ENCODE data around the gene C2orf15. TPM values are rescaled to one million over a fixed set of nuclear protein-coding genes. Genes with fewer than 3 reads are reported as not detected.

Gene C2orf15
- total and polyA plus RNA-seq, 12 donors, result 0.03 to 0.30 (median 0.25) TPM; not detected in 8

GRCh38 chr2:99150706-99151105 is 9.2 kb downstream of the C2orf15 start:
- TF ChIP-seq CTCF (IDR thresholded peaks at IDR 0.05), result no peak
- H3K27me3 ChIP-seq, result no peaks in the 10 kb centered on the region
- peaks cover 0 to 20% (median 12%) of the 10 kb centered on the region in 9 donors for H3K4me1 ChIP-seq
- no peak overlapping the region for H3K4me3 ChIP-seq
- H3K9me3 ChIP-seq, result no peaks in the 10 kb centered on the region
- no peak overlapping the region for H3K27ac ChIP-seq
- intact Hi-C loops (cut with DNase I), result no loop called here
- DNase-seq, result no peak
- WGBS, 2 donors, result 87 to 91% methylated on average over 1 of the region's 1 CpG
- ATAC-seq, result no peak
- H3K36me3 ChIP-seq, result no peaks in the 10 kb centered on the region

GRCh38 chr2:99152199-99152895 is 10.8 kb downstream of the C2orf15 start:
- H3K36me3 ChIP-seq, result peaks cover 0 to 12% (median 0%) of the 10 kb centered on the region in 9 donors
- H3K4me1 ChIP-seq, result peaks cover 0 to 28% (median 22%) of the 10 kb centered on the region in 9 donors
- DNase-seq (no peak), ATAC-seq (no peak)
- no peak for TF ChIP-seq CTCF (IDR thresholded peaks at IDR 0.05)
- intact Hi-C loops (cut with DNase I), result no loop called here
- 90 to 92% methylated on average over 7 of the region's 7 CpGs for WGBS, 2 donors
- H3K27me3 ChIP-seq, result no peaks in the 10 kb centered on the region
- H3K9me3 ChIP-seq, result no peaks in the 10 kb centered on the region
- no peak overlapping the region for H3K27ac ChIP-seq
- no peak overlapping the region for H3K4me3 ChIP-seq

- Histone ChIP-seq H3K9me3 (no peaks in the 10 kb centered on the region), H3K27ac (peak overlapping the region; percentile 45 to 93 (median 88)), H3K4me3 (peak overlapping the region; percentile 64 to 85 (median 70)), H3K27me3 (no peaks in the 10 kb centered on the region), H3K4me1 (peaks cover 0 to 28% (median 22%) of the 10 kb centered on the region in 9 donors), H3K36me3 (peaks cover 0 to 30% (median under 1%) of the 10 kb centered on the region in 9 donors)
- WGBS, 2 donors, result 45 to 46% methylated on average over 12 of the region's 12 CpGs
- intact Hi-C loops (cut with DNase I), result loop anchor here in 2 of 10 donors (2.0 kb wide), 2 partner anchors 13 to 27 kb away; partner anchors contain the start of genes C2orf15 (in 1 of the 2), MITD1 (in 1 of the 2) and MRPL30 (in 1 of the 2)
- TF ChIP-seq CTCF (IDR thresholded peaks at IDR 0.05), result no peak
- DNase-seq, result no peak
- peak in 3 of 8 donors; percentile 4 to 23 (median 15) for ATAC-seq
Observed at GRCh38 chr2:99153921-99154604, 12.6 kb downstream of the C2orf15 start.

Data from heart right ventricle (tissue), 16 donors.